Adrenal gland (tissue), 5 donors: ENCODE results near the gene FHOD3.

ENCODE experiments used
- CTCF ChIP-seq, 6 experiments: fragments of 450-650 bp in 4 of 6; fragments of 200-600 bp in 2 of 6; sonication (generic) in 1 of 6; IDR thresholded peaks; 1 replicate in 5 of 6; 2 replicates in 1 of 6; pipeline versions ENCODE4 v1.5.1 to v1.8.0; 2016 to 2021; ENCODE audit warnings: antibody characterized with exemption in 6 of 6, mild to moderate bottlenecking in 2 of 6, moderate library complexity in 1 of 6
- POLR2A ChIP-seq, 2 donors: fragments of 450-650 bp; IDR thresholded peaks; one replicate each; pipeline ENCODE4 v1.6.1; 2017; ENCODE audit warnings: antibody characterized with exemption in 2 of 2, mild to moderate bottlenecking in 2 of 2, moderate library complexity in 1 of 2
- donor health status: DM: no; HTN: no; CAD: no.

- TF ChIP-seq CTCF (IDR thresholded peaks at IDR 0.05), result no peak
- no peak for TF ChIP-seq POLR2A (IDR thresholded peaks at IDR 0.05)
These were observed 517.5 kb downstream of the FHOD3 start for GRCh38 chr18:36814994-36815393.
